Central memory CD8-positive, alpha-beta T cell (primary cell): ENCODE measurements around the gene ATP11A.

ENCODE experiments used
- ATAC-seq: fragments of 150-1000 bp; cut with Tn5 transposase; replicated peaks from 2 replicates; pipeline ENCODE4 v1.10.0; 2022; ENCODE audit warnings: mild to moderate bottlenecking, moderate FRiP score, moderate number of reproducible peaks; ENCODE audit not compliant: poor library complexity, severe bottlenecking; ENCODE audit errors: extremely low read depth
- DNase-seq, 2 donors: peaks; one replicate each; pipeline ENCODE4 v3.0.0; 2021; ENCODE audit warnings: low spot score in 2 of 2
- H3K27ac Mint-ChIP-seq: one replicate; pipeline ENCODE4 v1.8.0; 2022; ENCODE audit warnings: low read depth, mild to moderate bottlenecking, moderate library complexity, mixed read lengths
- H3K27me3 Mint-ChIP-seq: one replicate; pipeline ENCODE4 v1.8.0; 2022; ENCODE audit warnings: mixed read lengths
- H3K36me3 Mint-ChIP-seq: one replicate; pipeline ENCODE4 v1.8.0; 2022; ENCODE audit warnings: mild to moderate bottlenecking, moderate library complexity, mixed read lengths; ENCODE audit not compliant: insufficient read depth
- H3K4me1 Mint-ChIP-seq: one replicate; pipeline ENCODE4 v1.8.0; 2022; ENCODE audit warnings: mixed read lengths
- H3K4me3 Mint-ChIP-seq: one replicate; pipeline ENCODE4 v1.8.0; 2022; ENCODE audit warnings: mild to moderate bottlenecking, moderate library complexity, mixed read lengths
- H3K9me3 Mint-ChIP-seq: one replicate; pipeline ENCODE4 v1.8.0; 2022; ENCODE audit warnings: mixed read lengths

Gene ATP11A

GRCh38 chr13:112653071-112653470, 36.8 kb upstream of the ATP11A start:
- Mint-ChIP-seq H3K4me1 (no peaks in the 10 kb centered on the region), H3K9me3 (no peaks in the 10 kb centered on the region), H3K36me3 (no peaks in the 10 kb centered on the region), H3K27ac (no peak overlapping the region), H3K4me3 (no peak overlapping the region), H3K27me3 (peaks cover 24% of the 10 kb centered on the region)
- DNase-seq (no peak), ATAC-seq (no peak)

- H3K9me3 Mint-ChIP-seq = no peaks in the 10 kb centered on the region
- H3K4me1 Mint-ChIP-seq = no peaks in the 10 kb centered on the region
- no peaks in the 10 kb centered on the region for H3K36me3 Mint-ChIP-seq
- no peak overlapping the region for H3K27ac Mint-ChIP-seq
- H3K27me3 Mint-ChIP-seq = peaks cover 24% of the 10 kb centered on the region
- H3K4me3 Mint-ChIP-seq = no peak overlapping the region
- no peak for ATAC-seq
- no peak for DNase-seq
Observed at GRCh38 chr13:112655913-112656312, 33.9 kb upstream of the ATP11A start.

DNA sequence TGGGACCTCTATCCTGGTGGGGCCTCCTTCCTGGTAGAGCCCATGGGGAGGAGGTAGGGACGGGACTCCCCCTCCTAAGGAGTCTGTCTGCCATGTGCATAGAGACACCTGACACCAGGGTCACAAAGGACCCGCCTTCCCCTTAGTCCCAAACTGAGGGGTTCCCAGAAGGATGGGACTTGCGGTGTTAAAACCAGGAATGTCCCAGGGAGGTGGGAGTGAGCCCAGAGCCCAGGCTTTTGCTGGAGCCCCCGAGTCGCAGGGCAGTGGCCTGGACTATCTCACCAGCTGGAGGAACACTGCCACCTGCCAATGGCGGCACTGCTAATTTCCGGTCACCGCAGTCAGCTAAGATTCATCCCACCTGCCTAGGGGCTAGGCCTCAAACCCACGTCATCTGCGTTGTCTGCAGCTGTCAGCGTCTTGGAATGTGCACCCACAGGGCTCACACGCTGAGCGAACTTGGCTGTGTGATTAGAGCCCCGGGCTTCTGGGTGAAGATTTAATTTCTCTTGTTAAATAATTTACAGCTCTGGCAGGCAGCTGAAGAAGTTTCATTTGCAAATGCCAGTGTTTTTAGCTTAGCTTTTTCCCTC, 31.9 kb upstream of the ATP11A start:
- no peaks in the 10 kb centered on the region for H3K4me1 Mint-ChIP-seq
- H3K9me3 Mint-ChIP-seq = no peaks in the 10 kb centered on the region
- H3K36me3 Mint-ChIP-seq = no peaks in the 10 kb centered on the region
- H3K27ac Mint-ChIP-seq = no peak overlapping the region
- peaks cover 18% of the 10 kb centered on the region for H3K27me3 Mint-ChIP-seq
- ATAC-seq (no peak), DNase-seq (no peak)
- H3K4me3 Mint-ChIP-seq = no peak overlapping the region

DNA sequence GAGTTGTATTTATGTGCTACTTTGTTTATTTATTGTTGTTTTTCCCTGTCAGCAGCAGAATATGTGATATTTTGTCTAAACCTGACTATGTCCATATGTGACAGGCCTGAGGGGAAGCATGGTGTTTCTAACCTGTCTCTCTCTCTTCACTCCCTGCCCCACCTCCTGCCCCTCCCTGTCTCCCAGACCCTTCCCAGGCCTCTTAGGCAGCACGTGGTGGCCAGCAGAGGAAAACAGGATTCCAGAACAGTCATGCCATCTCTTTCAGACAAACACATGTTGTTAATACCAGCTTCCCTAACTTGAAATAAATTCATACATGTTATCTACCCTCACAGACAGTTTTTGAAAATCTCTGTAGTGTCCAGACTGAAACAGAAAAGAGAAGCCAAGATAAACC, 31.0 kb upstream of the ATP11A start:
- no peaks in the 10 kb centered on the region for H3K4me1 Mint-ChIP-seq
- no peaks in the 10 kb centered on the region for H3K9me3 Mint-ChIP-seq
- H3K27me3 Mint-ChIP-seq = peaks cover 12% of the 10 kb centered on the region
- H3K27ac Mint-ChIP-seq = no peak overlapping the region
- no peaks in the 10 kb centered on the region for H3K36me3 Mint-ChIP-seq
- DNase-seq = no peak
- no peak overlapping the region for H3K4me3 Mint-ChIP-seq
- no peak for ATAC-seq

- Mint-ChIP-seq H3K36me3 (no peaks in the 10 kb centered on the region), H3K27me3 (peaks cover 12% of the 10 kb centered on the region), H3K4me1 (no peaks in the 10 kb centered on the region), H3K9me3 (no peaks in the 10 kb centered on the region), H3K4me3 (no peak overlapping the region), H3K27ac (no peak overlapping the region)
- DNase-seq (no peak), ATAC-seq (no peak)
Observed at GRCh38 chr13:112661291-112661690, 28.5 kb upstream of the ATP11A start.

DNA sequence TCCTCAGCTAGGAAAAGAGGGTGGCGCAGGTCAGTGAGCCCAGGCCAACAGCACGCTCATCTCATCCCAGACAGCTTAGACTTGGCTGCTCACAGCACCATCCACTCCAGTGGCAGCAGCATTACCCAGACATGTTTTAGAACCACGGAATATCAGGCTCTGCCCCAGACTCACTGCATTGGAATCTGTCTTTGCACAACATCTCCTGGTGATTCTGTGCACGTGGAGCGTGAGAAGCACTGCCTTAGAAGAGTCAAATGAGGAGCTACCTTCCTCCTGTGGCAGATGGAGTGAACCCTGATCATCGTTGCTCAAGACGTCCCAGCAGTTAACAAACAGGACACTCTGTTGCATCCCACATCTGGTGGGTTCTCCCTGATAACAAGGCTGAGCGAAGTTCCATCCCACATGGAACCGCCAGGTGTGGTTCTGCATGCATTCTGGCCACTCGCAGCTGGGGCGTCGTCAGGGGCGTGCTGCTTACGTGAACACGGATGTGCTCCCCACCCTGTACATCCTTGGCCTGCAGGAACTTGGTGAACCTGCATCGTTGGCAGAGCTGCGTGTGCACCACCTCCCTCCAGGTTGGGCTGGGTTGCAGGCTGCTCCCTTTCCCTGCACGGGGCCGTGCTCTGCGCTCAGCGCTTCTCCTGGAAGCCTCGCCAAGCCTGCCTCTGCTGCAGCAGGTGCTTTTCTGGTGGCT, 25.2 kb upstream of the ATP11A start:
- no peak for ATAC-seq
- Mint-ChIP-seq H3K4me1 (no peaks in the 10 kb centered on the region), H3K4me3 (no peak overlapping the region), H3K27me3 (peaks cover 12% of the 10 kb centered on the region), H3K9me3 (no peaks in the 10 kb centered on the region), H3K27ac (no peak overlapping the region), H3K36me3 (no peaks in the 10 kb centered on the region)
- DNase-seq = no peak

DNA sequence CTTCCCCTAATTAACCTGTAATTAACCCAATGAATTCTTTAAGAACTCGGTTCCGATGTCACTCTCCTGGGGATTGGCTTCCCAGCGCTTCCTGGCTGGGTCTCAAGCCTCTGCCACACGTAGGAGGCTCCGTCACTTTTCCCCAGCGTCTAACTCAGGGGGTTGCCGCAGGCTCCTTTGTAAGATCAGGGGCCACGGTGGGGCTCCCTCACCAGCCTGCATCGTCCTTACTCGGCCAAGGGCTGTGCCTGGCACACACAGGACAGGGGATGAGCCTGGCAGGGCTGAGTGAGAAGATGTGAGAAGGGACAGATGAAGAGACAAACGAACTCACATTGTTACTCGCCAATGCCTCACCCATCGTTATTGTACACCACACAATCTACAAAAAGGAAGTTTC, 20.9 kb upstream of the ATP11A start:
- H3K27me3 Mint-ChIP-seq = peaks cover 20% of the 10 kb centered on the region
- no peak overlapping the region for H3K27ac Mint-ChIP-seq
- DNase-seq (no peak), ATAC-seq (no peak)
- no peaks in the 10 kb centered on the region for H3K9me3 Mint-ChIP-seq
- H3K4me1 Mint-ChIP-seq = no peaks in the 10 kb centered on the region
- no peak overlapping the region for H3K4me3 Mint-ChIP-seq
- H3K36me3 Mint-ChIP-seq = no peaks in the 10 kb centered on the region

- no peaks in the 10 kb centered on the region for H3K36me3 Mint-ChIP-seq
- ATAC-seq = no peak
- no peaks in the 10 kb centered on the region for H3K4me1 Mint-ChIP-seq
- no peak overlapping the region for H3K27ac Mint-ChIP-seq
- no peak overlapping the region for H3K4me3 Mint-ChIP-seq
- peaks cover 30% of the 10 kb centered on the region for H3K27me3 Mint-ChIP-seq
- no peak for DNase-seq
- no peaks in the 10 kb centered on the region for H3K9me3 Mint-ChIP-seq
Observed at GRCh38 chr13:112669881-112670499, 19.8 kb upstream of the ATP11A start.

GRCh38 chr13:112670864-112671263, 19.0 kb upstream of the ATP11A start:
- peaks cover 38% of the 10 kb centered on the region for H3K27me3 Mint-ChIP-seq
- no peaks in the 10 kb centered on the region for H3K36me3 Mint-ChIP-seq
- H3K4me1 Mint-ChIP-seq = no peaks in the 10 kb centered on the region
- H3K27ac Mint-ChIP-seq = no peak overlapping the region
- no peak overlapping the region for H3K4me3 Mint-ChIP-seq
- DNase-seq (no peak), ATAC-seq (no peak)
- no peaks in the 10 kb centered on the region for H3K9me3 Mint-ChIP-seq

GRCh38 chr13:112671359-112671758, 18.5 kb upstream of the ATP11A start:
- Mint-ChIP-seq H3K4me3 (no peak overlapping the region), H3K9me3 (no peaks in the 10 kb centered on the region), H3K36me3 (no peaks in the 10 kb centered on the region), H3K4me1 (no peaks in the 10 kb centered on the region), H3K27me3 (peaks cover 43% of the 10 kb centered on the region), H3K27ac (no peak overlapping the region)
- ATAC-seq (no peak), DNase-seq (no peak)

DNA sequence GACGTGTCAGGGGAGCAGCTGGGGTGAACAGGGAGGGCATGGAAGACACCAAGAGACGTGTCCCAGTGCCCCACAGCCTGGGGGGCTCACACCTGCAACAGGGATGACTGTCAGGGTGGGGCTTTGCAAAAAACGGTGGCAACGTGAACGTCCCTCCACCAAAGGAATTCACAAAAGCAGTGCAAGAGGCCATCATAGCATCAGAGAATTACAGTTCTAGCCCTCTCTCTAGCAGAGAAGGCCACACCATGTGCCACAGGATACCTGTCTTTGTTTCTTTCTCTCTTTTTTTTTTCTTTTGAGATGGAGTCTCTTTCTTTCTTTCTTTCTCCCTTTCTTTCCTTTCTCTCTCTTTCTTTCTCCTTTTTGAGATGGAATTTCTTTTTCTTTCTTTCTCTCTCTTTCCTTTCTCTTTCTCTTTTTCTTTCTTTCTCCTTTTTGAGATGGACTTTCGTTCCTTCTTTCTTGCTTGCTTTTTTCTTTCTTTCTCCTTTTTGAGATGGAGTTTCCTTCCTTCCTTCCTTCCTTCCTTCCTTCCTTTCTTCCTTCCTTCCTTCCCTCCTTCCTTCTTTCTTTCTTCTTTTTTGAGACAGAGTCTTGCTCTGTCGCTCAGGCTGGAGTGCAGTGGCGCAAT, 17.1 kb upstream of the ATP11A start:
- Mint-ChIP-seq H3K9me3 (no peaks in the 10 kb centered on the region), H3K27me3 (peaks cover 55% of the 10 kb centered on the region), H3K36me3 (no peaks in the 10 kb centered on the region), H3K4me1 (no peaks in the 10 kb centered on the region), H3K27ac (no peak overlapping the region), H3K4me3 (no peak overlapping the region)
- ATAC-seq (no peak), DNase-seq (no peak)

DNA sequence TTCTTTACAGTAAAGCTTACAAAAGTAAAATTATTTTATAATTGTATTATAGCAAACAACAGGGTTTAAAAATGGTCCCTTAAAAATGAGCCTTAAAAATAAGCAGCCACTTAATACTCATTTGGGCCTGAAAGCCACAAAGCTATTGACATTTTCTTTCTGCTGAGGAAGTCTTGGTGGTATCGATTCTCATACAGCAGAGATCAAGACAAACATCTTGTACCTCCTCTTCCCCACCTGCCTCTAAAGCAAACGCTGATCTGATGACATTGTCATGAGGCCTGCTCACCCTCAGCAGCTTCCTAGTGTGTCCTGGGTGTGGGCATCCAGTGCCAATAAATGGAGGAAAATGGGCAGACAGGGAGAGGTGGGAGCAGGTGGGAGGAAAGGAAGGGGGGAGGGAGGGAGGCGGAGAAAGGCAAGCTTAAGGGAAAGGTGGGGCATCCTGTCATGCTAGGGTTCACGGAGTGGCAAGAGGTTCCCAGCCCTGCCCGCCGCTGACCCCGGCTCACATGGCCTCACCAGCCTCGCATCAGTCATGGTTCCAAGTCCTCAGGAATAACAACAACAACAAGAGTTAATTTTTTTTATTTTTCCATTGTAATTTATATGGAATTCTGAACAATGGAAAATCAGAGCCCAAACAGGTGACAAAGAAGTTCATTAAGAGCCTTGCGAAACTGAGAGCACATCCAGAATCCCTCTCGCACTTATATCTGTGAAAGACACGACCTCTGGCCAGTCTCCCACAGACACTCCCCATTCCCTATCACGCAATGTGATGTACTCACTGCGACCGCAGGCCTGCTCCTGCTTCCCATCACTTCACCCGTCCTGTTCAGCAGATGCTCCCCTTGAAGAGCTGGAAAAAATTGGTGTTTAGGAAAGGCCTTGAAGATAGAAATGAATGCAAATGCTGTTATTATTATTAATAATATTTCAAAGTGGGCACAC, 15.1 kb upstream of the ATP11A start:
- H3K4me1 Mint-ChIP-seq = no peaks in the 10 kb centered on the region
- H3K9me3 Mint-ChIP-seq = no peaks in the 10 kb centered on the region
- H3K27me3 Mint-ChIP-seq = peaks cover 55% of the 10 kb centered on the region
- no peak overlapping the region for H3K4me3 Mint-ChIP-seq
- DNase-seq (no peak), ATAC-seq (no peak)
- no peaks in the 10 kb centered on the region for H3K36me3 Mint-ChIP-seq
- no peak overlapping the region for H3K27ac Mint-ChIP-seq
